ENCODE results near the gene UCK1. TPM values are rescaled to one million over a fixed set of nuclear protein-coding genes. Genes with fewer than 3 reads are reported as not detected.

UCK1 gene
- polyA plus RNA-seq, 3 donors: 15.9 to 19.9 (median 16.3) TPM

DNA sequence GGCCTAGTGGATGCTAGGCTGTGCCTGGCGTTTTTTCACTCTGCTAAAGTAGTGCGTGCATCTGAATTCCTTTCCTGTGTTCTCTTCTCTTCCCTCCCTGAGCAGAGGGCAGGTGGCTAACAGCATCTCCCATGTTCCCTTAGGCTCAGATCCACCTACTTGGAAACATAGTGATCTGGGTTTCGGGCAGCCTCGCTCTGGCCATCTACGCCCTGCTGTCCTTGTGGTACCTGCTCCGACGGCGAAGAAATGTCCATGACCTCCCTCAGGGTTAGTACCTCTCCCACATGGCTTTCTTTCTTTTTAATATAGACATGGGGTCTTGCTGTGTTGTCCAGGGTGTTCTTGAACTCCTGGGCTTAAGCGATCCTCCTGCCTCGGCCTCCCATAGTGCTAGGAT is 9.9 kb downstream of the UCK1 start:
- intact Hi-C loops (cut with micrococcal nuclease): no loop called here
- Mint-ChIP-seq H3K36me3 (peaks cover 63 to 80% of the 10 kb centered on the region in 2 donors), H3K27ac (no peak overlapping the region), H3K4me1 (no peaks in the 10 kb centered on the region), H3K9me3 (peaks cover 0 to 7% (median 2%) of the 10 kb centered on the region in 7 donors), H3K27me3 (ENCODE audit: low read depth in 3 of 3) (peaks cover 0 to 4% (median 3%) of the 10 kb centered on the region in 3 donors), H3K4me3 (no peak overlapping the region)
- no peak overlapping the region for H3K27ac ChIP-seq (ENCODE audit: low read depth in 1 of 2, low read length in 2 of 2)
- H2AFZ ChIP-seq (ENCODE audit: insufficient read depth, low read depth, low read length, poor library complexity, severe bottlenecking): no peak overlapping the region
- H3K36me3 ChIP-seq (replicated peaks in 1 of 2; ENCODE audit: control insufficient read depth in 1 of 2, insufficient read depth in 2 of 2, low read length in 2 of 2): peaks cover 72 to 82% of the 10 kb centered on the region in 2 donors
- H3K27me3 ChIP-seq (ENCODE audit: control insufficient read depth in 2 of 2, insufficient read depth in 2 of 2, low read length in 2 of 2): no peaks in the 10 kb centered on the region
- H3K9ac ChIP-seq (ENCODE audit: insufficient read depth, low read length, poor library complexity, severe bottlenecking): no peak overlapping the region
- no peak for DNase-seq
- no peaks in the 10 kb centered on the region for H3K4me1 ChIP-seq (ENCODE audit: control insufficient read depth in 1 of 2, insufficient read depth in 2 of 2, low read length in 2 of 2)
- TF ChIP-seq, protein P1, sequence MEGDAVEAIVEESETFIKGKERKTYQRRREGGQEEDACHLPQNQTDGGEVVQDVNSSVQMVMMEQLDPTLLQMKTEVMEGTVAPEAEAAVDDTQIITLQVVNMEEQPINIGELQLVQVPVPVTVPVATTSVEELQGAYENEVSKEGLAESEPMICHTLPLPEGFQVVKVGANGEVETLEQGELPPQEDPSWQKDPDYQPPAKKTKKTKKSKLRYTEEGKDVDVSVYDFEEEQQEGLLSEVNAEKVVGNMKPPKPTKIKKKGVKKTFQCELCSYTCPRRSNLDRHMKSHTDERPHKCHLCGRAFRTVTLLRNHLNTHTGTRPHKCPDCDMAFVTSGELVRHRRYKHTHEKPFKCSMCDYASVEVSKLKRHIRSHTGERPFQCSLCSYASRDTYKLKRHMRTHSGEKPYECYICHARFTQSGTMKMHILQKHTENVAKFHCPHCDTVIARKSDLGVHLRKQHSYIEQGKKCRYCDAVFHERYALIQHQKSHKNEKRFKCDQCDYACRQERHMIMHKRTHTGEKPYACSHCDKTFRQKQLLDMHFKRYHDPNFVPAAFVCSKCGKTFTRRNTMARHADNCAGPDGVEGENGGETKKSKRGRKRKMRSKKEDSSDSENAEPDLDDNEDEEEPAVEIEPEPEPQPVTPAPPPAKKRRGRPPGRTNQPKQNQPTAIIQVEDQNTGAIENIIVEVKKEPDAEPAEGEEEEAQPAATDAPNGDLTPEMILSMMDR (IDR thresholded peaks at IDR 0.05): no peak
- no peak overlapping the region for H3K4me2 ChIP-seq (replicated peaks; ENCODE audit: extremely low read depth, low read length, poor library complexity, severe bottlenecking)
- H3K9me3 ChIP-seq (replicated peaks in 1 of 2; ENCODE audit: control insufficient read depth in 1 of 2, insufficient read depth in 1 of 2, low read length in 2 of 2): peaks cover 8 to 10% of the 10 kb centered on the region in 2 donors
- H3K79me2 ChIP-seq (ENCODE audit: insufficient read depth, low read length): no peaks in the 10 kb centered on the region
- no peaks in the 10 kb centered on the region for H4K20me1 ChIP-seq (ENCODE audit: insufficient read depth, low read length)
- 100% methylated on average over 2 of the region's 10 CpGs for WGBS (ENCODE audit: insufficient coverage)
- H3K4me3 ChIP-seq (replicated peaks in 1 of 3; ENCODE audit: low read depth in 2 of 3, low read length in 3 of 3): no peak overlapping the region

- H3K27ac Mint-ChIP-seq: peak overlapping the region in 1 of 7 donors; percentile 36
- H2AFZ ChIP-seq (ENCODE audit: insufficient read depth, low read depth, low read length, poor library complexity, severe bottlenecking): no peak overlapping the region
- no peak overlapping the region for H3K4me3 Mint-ChIP-seq
Observed at GRCh38 chr9:131520503-131520902, 10.6 kb downstream of the UCK1 start.

More at GRCh38 chr9:131520503-131520902, 10.6 kb downstream of the UCK1 start:
- H3K27me3 Mint-ChIP-seq (ENCODE audit: low read depth in 3 of 3): peaks cover 0 to 4% (median 3%) of the 10 kb centered on the region in 3 donors
- Histone ChIP-seq H3K4me3 (replicated peaks in 1 of 3; ENCODE audit: low read depth in 2 of 3, low read length in 3 of 3) (no peak overlapping the region), H3K27ac (ENCODE audit: low read depth in 1 of 2, low read length in 2 of 2) (no peak overlapping the region), H3K9ac (ENCODE audit: insufficient read depth, low read length, poor library complexity, severe bottlenecking) (no peak overlapping the region), H3K36me3 (replicated peaks in 1 of 2; ENCODE audit: control insufficient read depth in 1 of 2, insufficient read depth in 2 of 2, low read length in 2 of 2) (peaks cover 65 to 75% of the 10 kb centered on the region in 2 donors), H4K20me1 (ENCODE audit: insufficient read depth, low read length) (no peaks in the 10 kb centered on the region), H3K27me3 (ENCODE audit: control insufficient read depth in 2 of 2, insufficient read depth in 2 of 2, low read length in 2 of 2) (no peaks in the 10 kb centered on the region), H3K4me2 (replicated peaks; ENCODE audit: extremely low read depth, low read length, poor library complexity, severe bottlenecking) (no peak overlapping the region), H3K79me2 (ENCODE audit: insufficient read depth, low read length) (no peaks in the 10 kb centered on the region), H3K4me1 (ENCODE audit: control insufficient read depth in 1 of 2, insufficient read depth in 2 of 2, low read length in 2 of 2) (no peaks in the 10 kb centered on the region), H3K9me3 (replicated peaks in 1 of 2; ENCODE audit: control insufficient read depth in 1 of 2, insufficient read depth in 1 of 2, low read length in 2 of 2) (peaks cover 15 to 17% of the 10 kb centered on the region in 2 donors)
- intact Hi-C loops (cut with micrococcal nuclease): no loop called here
- H3K4me1 Mint-ChIP-seq: no peaks in the 10 kb centered on the region
- TF ChIP-seq, protein P1 (IDR thresholded peaks at IDR 0.05): no peak
- WGBS (ENCODE audit: insufficient coverage): 89% methylated on average over 11 of the region's 16 CpGs
- H3K36me3 Mint-ChIP-seq: peaks cover 56 to 73% of the 10 kb centered on the region in 2 donors
- H3K9me3 Mint-ChIP-seq: peaks cover 0 to 7% (median 2%) of the 10 kb centered on the region in 7 donors
- DNase-seq: no peak

Measured in CD14-positive monocyte (primary cell).